Measurements from ENCODE around the gene COL25A1. TPM values are rescaled to one million over a fixed set of nuclear protein-coding genes. Genes with fewer than 3 reads are reported as not detected.
"Not testable (repeated sequence)": the region's sequence is repeated elsewhere in the genome, so short reads cannot be mapped to it uniquely, and the experiment has no call there.

Gene COL25A1
- total and polyA plus RNA-seq, 2 experiments from 2014 or later = 0.28 to 1.9 TPM

DNA sequence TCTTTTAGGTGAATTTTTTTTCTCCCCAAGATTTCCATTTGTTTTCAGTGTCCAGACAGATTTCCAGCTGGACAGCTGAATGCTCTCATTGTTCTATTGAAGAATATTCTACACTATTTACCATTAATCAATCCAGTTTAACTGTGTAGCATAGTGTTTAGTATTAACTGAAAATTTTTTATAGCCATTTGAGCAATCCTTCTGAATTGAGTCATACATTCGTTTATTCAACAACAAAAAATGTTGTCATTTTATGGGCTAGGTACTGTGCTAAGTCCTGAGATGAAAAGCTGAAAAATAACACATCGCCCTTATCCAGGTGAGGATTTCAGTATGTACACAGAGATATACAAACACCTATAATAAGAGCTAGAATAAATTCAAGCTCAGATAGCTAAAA, 223.3 kb downstream of the COL25A1 start:
- H3K27ac ChIP-seq = no peak overlapping the region
- H3K4me2 ChIP-seq = peak overlapping the region; percentile 14
- no peaks in the 10 kb centered on the region for H3K79me2 ChIP-seq
- TF ChIP-seq EZH2phosphoT487 (IDR thresholded peaks at IDR 0.05; ENCODE audit: low read depth, severe bottlenecking, unreplicated experiment) (no peak), EZH2 (IDR thresholded peaks at IDR 0.05; ENCODE audit: borderline replicate concordance) (no peak)
- TF ChIP-seq, protein P1, sequence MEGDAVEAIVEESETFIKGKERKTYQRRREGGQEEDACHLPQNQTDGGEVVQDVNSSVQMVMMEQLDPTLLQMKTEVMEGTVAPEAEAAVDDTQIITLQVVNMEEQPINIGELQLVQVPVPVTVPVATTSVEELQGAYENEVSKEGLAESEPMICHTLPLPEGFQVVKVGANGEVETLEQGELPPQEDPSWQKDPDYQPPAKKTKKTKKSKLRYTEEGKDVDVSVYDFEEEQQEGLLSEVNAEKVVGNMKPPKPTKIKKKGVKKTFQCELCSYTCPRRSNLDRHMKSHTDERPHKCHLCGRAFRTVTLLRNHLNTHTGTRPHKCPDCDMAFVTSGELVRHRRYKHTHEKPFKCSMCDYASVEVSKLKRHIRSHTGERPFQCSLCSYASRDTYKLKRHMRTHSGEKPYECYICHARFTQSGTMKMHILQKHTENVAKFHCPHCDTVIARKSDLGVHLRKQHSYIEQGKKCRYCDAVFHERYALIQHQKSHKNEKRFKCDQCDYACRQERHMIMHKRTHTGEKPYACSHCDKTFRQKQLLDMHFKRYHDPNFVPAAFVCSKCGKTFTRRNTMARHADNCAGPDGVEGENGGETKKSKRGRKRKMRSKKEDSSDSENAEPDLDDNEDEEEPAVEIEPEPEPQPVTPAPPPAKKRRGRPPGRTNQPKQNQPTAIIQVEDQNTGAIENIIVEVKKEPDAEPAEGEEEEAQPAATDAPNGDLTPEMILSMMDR (IDR thresholded peaks at IDR 0.05; ENCODE audit: poor library complexity) = no peak
- H3K4me3 ChIP-seq = no peak overlapping the region
- no peak for DNase-seq (ENCODE audit: low spot score)
- peaks cover 12% of the 10 kb centered on the region for H3K4me1 ChIP-seq (ENCODE audit: insufficient read depth)
- no peak overlapping the region for H2AFZ ChIP-seq
- H3K9me3 ChIP-seq (ENCODE audit: low read depth) = no peaks in the 10 kb centered on the region
- H3K27me3 ChIP-seq = no peaks in the 10 kb centered on the region
- 66% methylated on average over 2 of the region's 2 CpGs for WGBS (ENCODE audit: low lambda C conversion rate, missing lambda C conversion rate)
- no peaks in the 10 kb centered on the region for H3K36me3 ChIP-seq (replicated peaks; ENCODE audit: insufficient read depth, low read depth)
- H3K9me2 ChIP-seq (replicated peaks; ENCODE audit: insufficient read depth) = no peaks in the 10 kb centered on the region
- no peaks in the 10 kb centered on the region for H4K20me1 ChIP-seq (ENCODE audit: insufficient read depth, poor library complexity, severe bottlenecking)

DNA sequence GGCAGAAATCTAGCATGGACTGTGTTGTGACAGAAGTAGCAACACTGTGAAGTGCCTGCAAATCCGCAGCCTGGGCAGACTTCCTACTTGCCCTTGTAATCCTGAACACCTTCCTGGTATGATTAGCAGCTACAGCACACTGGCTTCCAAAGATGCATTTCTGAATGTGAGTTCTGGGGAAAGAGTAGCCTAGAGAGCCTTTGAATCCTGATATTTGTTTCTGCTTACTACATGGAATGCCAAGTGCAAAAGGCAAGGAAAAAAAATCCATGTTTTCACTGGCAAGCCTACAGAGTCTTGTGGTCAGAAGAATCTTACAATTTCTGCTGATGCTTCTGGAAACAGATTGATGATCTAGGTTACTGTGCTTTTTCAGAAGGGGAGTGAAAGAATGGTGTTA, 223.7 kb downstream of the COL25A1 start:
- TF ChIP-seq EZH2 (IDR thresholded peaks at IDR 0.05; ENCODE audit: borderline replicate concordance) (no peak), EZH2phosphoT487 (IDR thresholded peaks at IDR 0.05; ENCODE audit: low read depth, severe bottlenecking, unreplicated experiment) (no peak)
- TF ChIP-seq, protein P1 (IDR thresholded peaks at IDR 0.05; ENCODE audit: poor library complexity) = no peak
- no peaks in the 10 kb centered on the region for H4K20me1 ChIP-seq (ENCODE audit: insufficient read depth, poor library complexity, severe bottlenecking)
- no peaks in the 10 kb centered on the region for H3K27me3 ChIP-seq
- no peak for DNase-seq (ENCODE audit: low spot score)
- no peak overlapping the region for H2AFZ ChIP-seq
- 63% methylated on average over 1 of the region's 1 CpG for WGBS (ENCODE audit: low lambda C conversion rate, missing lambda C conversion rate)
- no peak overlapping the region for H3K27ac ChIP-seq
- peaks cover 12% of the 10 kb centered on the region for H3K4me1 ChIP-seq (ENCODE audit: insufficient read depth)
- no peak overlapping the region for H3K4me3 ChIP-seq
- no peak overlapping the region for H3K4me2 ChIP-seq
- no peaks in the 10 kb centered on the region for H3K9me2 ChIP-seq (replicated peaks; ENCODE audit: insufficient read depth)
- no peaks in the 10 kb centered on the region for H3K9me3 ChIP-seq (ENCODE audit: low read depth)
- H3K36me3 ChIP-seq (replicated peaks; ENCODE audit: insufficient read depth, low read depth) = no peaks in the 10 kb centered on the region
- H3K79me2 ChIP-seq = no peaks in the 10 kb centered on the region

DNA sequence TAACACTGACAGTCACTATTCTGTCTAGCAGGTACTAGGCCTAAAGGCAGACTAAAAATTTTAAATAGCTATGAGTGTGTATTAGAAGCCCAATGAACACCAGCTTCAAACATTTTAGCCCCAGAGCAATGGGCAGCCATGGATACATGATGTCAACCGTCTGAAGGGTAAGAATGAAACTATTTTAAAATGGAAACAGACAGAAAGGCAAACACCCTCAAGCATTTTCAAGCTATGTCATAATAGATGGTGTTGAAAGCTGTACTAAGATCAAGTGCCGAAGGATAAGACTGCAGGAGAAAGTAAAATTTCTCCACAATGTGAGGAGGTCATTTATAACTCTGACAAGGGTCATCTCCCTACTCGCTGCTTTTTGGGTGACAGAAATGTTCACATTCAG, 225.0 kb downstream of the COL25A1 start:
- Histone ChIP-seq H3K79me2 (no peaks in the 10 kb centered on the region), H3K27me3 (no peaks in the 10 kb centered on the region), H3K36me3 (replicated peaks; ENCODE audit: insufficient read depth, low read depth) (no peaks in the 10 kb centered on the region), H4K20me1 (ENCODE audit: insufficient read depth, poor library complexity, severe bottlenecking) (no peaks in the 10 kb centered on the region), H3K4me2 (no peak overlapping the region), H3K4me3 (no peak overlapping the region), H3K27ac (no peak overlapping the region), H2AFZ (no peak overlapping the region), H3K9me2 (replicated peaks; ENCODE audit: insufficient read depth) (no peaks in the 10 kb centered on the region), H3K4me1 (ENCODE audit: insufficient read depth) (peaks cover 12% of the 10 kb centered on the region), H3K9me3 (ENCODE audit: low read depth) (no peaks in the 10 kb centered on the region)
- 82% methylated on average over 3 of the region's 3 CpGs for WGBS (ENCODE audit: low lambda C conversion rate, missing lambda C conversion rate)
- TF ChIP-seq EZH2 (IDR thresholded peaks at IDR 0.05; ENCODE audit: borderline replicate concordance) (no peak), EZH2phosphoT487 (IDR thresholded peaks at IDR 0.05; ENCODE audit: low read depth, severe bottlenecking, unreplicated experiment) (no peak)
- DNase-seq (ENCODE audit: low spot score) = no peak

DNA sequence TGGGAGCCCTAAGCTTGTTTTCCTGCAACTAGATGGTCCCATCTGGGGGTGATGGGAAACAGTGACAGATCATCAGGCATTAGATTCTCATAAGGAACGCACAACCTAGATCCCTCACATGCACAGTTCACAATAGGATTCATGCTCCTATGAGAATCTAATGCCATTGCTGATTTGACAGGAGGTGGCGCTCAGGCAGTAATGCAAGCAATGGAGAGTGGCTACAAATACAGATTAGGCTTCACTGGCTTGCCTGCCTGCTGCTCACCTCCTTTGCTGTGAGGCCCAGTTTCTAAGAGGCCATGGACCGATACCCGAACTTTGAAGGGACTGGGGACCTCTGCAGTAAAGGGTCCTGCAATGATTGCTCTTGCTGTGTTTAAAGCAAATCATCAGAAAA, 225.7 kb downstream of the COL25A1 start:
- H3K27me3 ChIP-seq; H3K36me3 ChIP-seq (replicated peaks; ENCODE audit: insufficient read depth, low read depth); DNase-seq (ENCODE audit: low spot score); H3K9me3 ChIP-seq (ENCODE audit: low read depth); H4K20me1 ChIP-seq (ENCODE audit: insufficient read depth, poor library complexity, severe bottlenecking); H3K4me3 ChIP-seq; H2AFZ ChIP-seq; H3K27ac ChIP-seq; H3K79me2 ChIP-seq; H3K9me2 ChIP-seq (replicated peaks; ENCODE audit: insufficient read depth); H3K4me2 ChIP-seq: not testable (repeated sequence)
- 97% methylated on average over 4 of the region's 4 CpGs for WGBS (ENCODE audit: low lambda C conversion rate, missing lambda C conversion rate)
- peaks cover 12% of the 10 kb centered on the region for H3K4me1 ChIP-seq (ENCODE audit: insufficient read depth)

Data from hepatocyte (in vitro differentiated cells).